ENCODE results near the gene CYLD.
A peak's percentile ranks its signal among the peaks of the same experiment; 100 is the strongest.

CYLD gene

DNA sequence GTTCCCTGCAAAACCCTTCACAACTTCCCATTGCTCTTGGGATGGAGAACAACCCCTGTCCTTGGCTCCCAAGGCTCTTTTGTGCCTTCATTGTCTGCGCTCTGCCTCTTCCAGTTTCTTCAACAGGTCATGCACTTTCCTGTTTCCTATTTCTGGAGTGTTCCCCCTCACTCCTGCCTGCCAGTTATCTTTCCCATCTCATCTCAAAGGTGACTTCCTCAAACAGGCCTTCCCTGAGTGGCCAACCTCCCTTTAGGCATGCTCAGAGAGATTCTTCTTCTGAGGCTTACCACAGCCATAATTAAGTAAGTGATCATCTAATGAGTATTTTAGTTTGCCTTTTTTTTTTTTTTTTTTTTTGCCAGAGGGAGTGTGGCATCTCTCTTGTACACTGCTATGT is 2.9 kb upstream of the CYLD start:
- Histone ChIP-seq H3K36me3 (replicated peaks; ENCODE audit: low read depth, low read length) (no peaks in the 10 kb centered on the region), H3K4me2 (ENCODE audit: low read length) (no peak overlapping the region), H3K27ac (ENCODE audit: low read length) (no peak overlapping the region), H3K79me2 (ENCODE audit: low read length) (no peaks in the 10 kb centered on the region; the same call in 1 of the 2 replicates), H4K20me1 (ENCODE audit: insufficient read depth, low read length) (no peaks in the 10 kb centered on the region), H3K9me3 (ENCODE audit: insufficient read depth, low read length) (no peaks in the 10 kb centered on the region), H3K9ac (ENCODE audit: low read length) (no peak overlapping the region), H3K4me1 (ENCODE audit: low read length) (peaks cover 11% of the 10 kb centered on the region), H3K4me3 (ENCODE audit: low read length) (no peak overlapping the region), H3K27me3 (ENCODE audit: low read depth, low read length) (no peaks in the 10 kb centered on the region), H2AFZ (ENCODE audit: low read depth, low read length) (no peak overlapping the region)
- no peak for TF ChIP-seq EZH2phosphoT487 (IDR thresholded peaks at IDR 0.05; ENCODE audit: low read depth)
- TF ChIP-seq, protein P1, sequence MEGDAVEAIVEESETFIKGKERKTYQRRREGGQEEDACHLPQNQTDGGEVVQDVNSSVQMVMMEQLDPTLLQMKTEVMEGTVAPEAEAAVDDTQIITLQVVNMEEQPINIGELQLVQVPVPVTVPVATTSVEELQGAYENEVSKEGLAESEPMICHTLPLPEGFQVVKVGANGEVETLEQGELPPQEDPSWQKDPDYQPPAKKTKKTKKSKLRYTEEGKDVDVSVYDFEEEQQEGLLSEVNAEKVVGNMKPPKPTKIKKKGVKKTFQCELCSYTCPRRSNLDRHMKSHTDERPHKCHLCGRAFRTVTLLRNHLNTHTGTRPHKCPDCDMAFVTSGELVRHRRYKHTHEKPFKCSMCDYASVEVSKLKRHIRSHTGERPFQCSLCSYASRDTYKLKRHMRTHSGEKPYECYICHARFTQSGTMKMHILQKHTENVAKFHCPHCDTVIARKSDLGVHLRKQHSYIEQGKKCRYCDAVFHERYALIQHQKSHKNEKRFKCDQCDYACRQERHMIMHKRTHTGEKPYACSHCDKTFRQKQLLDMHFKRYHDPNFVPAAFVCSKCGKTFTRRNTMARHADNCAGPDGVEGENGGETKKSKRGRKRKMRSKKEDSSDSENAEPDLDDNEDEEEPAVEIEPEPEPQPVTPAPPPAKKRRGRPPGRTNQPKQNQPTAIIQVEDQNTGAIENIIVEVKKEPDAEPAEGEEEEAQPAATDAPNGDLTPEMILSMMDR (IDR thresholded peaks at IDR 0.05; ENCODE audit: low read depth, low read length), result no peak

DNA sequence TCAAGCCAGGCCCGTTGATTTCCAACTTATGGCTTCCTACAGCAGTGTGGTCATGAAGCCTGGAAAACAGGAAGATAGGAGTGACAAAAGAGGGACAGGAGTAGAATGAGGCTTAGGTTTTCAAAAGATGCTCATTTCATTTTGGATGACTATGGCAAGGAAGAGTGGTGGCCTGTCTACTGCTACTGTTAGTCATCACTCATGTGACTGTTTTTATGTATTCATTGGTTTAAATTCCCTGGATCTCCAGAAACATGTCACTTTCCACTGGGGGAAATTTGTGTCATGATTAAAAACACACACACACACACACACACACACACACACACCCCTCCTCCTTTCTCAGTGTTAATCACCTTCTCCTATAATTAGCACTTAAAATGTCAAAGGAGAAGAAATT is 1.1 kb upstream of the CYLD start:
- Histone ChIP-seq H3K36me3 (replicated peaks; ENCODE audit: low read depth, low read length) (no peaks in the 10 kb centered on the region), H3K9ac (ENCODE audit: low read length) (peak overlapping the region; percentile 52; the same call in 1 of the 2 replicates), H3K4me2 (ENCODE audit: low read length) (peak overlapping the region; percentile 96), H3K79me2 (ENCODE audit: low read length) (no peaks in the 10 kb centered on the region; the same call in 1 of the 2 replicates), H4K20me1 (ENCODE audit: insufficient read depth, low read length) (no peaks in the 10 kb centered on the region), H3K9me3 (ENCODE audit: insufficient read depth, low read length) (no peaks in the 10 kb centered on the region), H2AFZ (ENCODE audit: low read depth, low read length) (no peak overlapping the region), H3K27me3 (ENCODE audit: low read depth, low read length) (no peaks in the 10 kb centered on the region), H3K27ac (ENCODE audit: low read length) (no peak overlapping the region), H3K4me3 (ENCODE audit: low read length) (peak overlapping the region; percentile 86), H3K4me1 (ENCODE audit: low read length) (peaks cover 11% of the 10 kb centered on the region)
- TF ChIP-seq EZH2phosphoT487 (IDR thresholded peaks at IDR 0.05; ENCODE audit: low read depth), result no peak
- TF ChIP-seq, protein P1 (IDR thresholded peaks at IDR 0.05; ENCODE audit: low read depth, low read length), result no peak

DNA sequence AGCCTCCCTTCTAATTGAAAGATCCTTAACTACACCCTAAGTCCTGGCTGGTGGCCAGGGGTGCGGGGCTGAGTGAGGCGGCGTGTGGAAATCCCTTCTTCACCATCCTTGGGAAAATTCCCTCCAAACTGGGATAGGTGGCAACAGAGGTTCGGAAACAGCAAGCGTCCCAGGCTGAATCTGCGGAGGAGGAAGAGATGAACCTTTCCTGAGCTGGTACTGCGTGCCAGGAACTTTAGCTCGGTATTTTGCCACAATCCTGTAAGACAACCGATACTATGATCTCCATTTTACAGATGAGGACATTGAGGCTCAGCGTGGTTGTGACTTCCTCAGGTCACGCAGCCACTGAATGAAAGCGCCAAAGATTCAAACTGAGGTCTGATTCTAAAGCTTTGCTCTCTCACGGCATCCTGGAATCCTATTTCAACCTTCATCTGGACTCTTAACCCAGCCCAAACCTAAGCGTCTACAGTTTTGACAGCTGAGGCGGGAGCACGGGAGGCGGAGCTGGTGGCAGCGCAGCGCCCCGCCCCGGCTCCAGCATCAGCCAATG is 583 bp upstream of the CYLD start:
- H3K4me3 ChIP-seq (ENCODE audit: low read length), result peak overlapping the region; percentile 86
- H3K9ac ChIP-seq (ENCODE audit: low read length), result peak overlapping the region; percentile 52
- no peaks in the 10 kb centered on the region for H3K9me3 ChIP-seq (ENCODE audit: insufficient read depth, low read length)

DNA sequence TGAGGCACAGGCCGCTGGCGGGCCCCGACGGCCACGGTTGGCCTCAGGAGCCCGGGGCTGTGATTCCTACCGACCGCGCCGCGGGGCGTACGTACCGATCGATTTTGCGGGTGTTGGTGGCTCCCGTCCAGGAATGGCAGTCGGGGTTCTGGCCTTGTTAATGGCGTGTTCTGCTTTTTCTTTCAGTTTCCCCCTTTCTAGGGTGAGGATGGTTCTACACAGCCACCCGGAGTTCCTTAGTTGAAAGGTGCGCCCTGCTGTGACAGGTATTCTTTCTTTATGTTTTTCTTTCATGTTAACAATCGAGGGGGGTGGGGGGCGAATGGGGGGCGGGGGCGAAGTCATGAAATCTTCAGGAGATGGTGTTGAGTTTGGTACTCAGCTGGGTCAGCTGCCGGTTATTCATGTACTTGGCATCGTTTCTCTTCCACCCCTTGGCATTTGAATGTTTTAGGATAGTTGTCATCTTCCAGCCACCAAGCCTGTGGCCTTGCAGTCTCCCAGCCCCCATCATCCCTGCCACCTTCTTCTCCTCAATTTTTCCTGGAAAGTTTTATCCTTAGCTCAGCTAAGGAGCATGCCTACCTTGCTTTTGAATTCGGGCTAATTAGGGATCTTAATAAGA is 802 bp downstream of the CYLD start:
- H3K79me2 ChIP-seq (ENCODE audit: low read length), result no peaks in the 10 kb centered on the region; the same call in 1 of the 2 replicates
- H3K27me3 ChIP-seq (ENCODE audit: low read depth, low read length), result no peaks in the 10 kb centered on the region
- peak overlapping the region; percentile 78; the same call in 1 of the 2 replicates for H2AFZ ChIP-seq (ENCODE audit: low read depth, low read length)
- TF ChIP-seq, protein P1 (IDR thresholded peaks at IDR 0.05; ENCODE audit: low read depth, low read length), result no peak
- no peak for TF ChIP-seq EZH2phosphoT487 (IDR thresholded peaks at IDR 0.05; ENCODE audit: low read depth)
- H3K4me1 ChIP-seq (ENCODE audit: low read length), result peaks cover 11% of the 10 kb centered on the region
- H3K36me3 ChIP-seq (replicated peaks; ENCODE audit: low read depth, low read length), result peaks cover 4% of the 10 kb centered on the region
- no peaks in the 10 kb centered on the region for H4K20me1 ChIP-seq (ENCODE audit: insufficient read depth, low read length)
- peak overlapping the region; percentile 98 for H3K4me3 ChIP-seq (ENCODE audit: low read length)
- H3K27ac ChIP-seq (ENCODE audit: low read length), result peak overlapping the region; percentile 61
- peak overlapping the region; percentile 91 for H3K4me2 ChIP-seq (ENCODE audit: low read length)
- H3K9ac ChIP-seq (ENCODE audit: low read length), result peak overlapping the region; percentile 97
- H3K9me3 ChIP-seq (ENCODE audit: insufficient read depth, low read length), result no peaks in the 10 kb centered on the region

More for the DNA sequence above, 583 bp upstream of the CYLD start:
- H3K27ac ChIP-seq (ENCODE audit: low read length), result no peak overlapping the region
- TF ChIP-seq EZH2phosphoT487 (IDR thresholded peaks at IDR 0.05; ENCODE audit: low read depth), result no peak
- TF ChIP-seq, protein P1 (IDR thresholded peaks at IDR 0.05; ENCODE audit: low read depth, low read length), result no peak
- H4K20me1 ChIP-seq (ENCODE audit: insufficient read depth, low read length), result no peaks in the 10 kb centered on the region
- H2AFZ ChIP-seq (ENCODE audit: low read depth, low read length), result peak overlapping the region; percentile 98
- no peaks in the 10 kb centered on the region; the same call in 1 of the 2 replicates for H3K79me2 ChIP-seq (ENCODE audit: low read length)
- no peaks in the 10 kb centered on the region for H3K27me3 ChIP-seq (ENCODE audit: low read depth, low read length)
- peaks cover 11% of the 10 kb centered on the region for H3K4me1 ChIP-seq (ENCODE audit: low read length)
- no peaks in the 10 kb centered on the region for H3K36me3 ChIP-seq (replicated peaks; ENCODE audit: low read depth, low read length)
- peak overlapping the region; percentile 96 for H3K4me2 ChIP-seq (ENCODE audit: low read length)

Data from OCI-LY3 (cell line).